Measurements from ENCODE around the gene NCAM1.

The NCAM1 gene

DNA sequence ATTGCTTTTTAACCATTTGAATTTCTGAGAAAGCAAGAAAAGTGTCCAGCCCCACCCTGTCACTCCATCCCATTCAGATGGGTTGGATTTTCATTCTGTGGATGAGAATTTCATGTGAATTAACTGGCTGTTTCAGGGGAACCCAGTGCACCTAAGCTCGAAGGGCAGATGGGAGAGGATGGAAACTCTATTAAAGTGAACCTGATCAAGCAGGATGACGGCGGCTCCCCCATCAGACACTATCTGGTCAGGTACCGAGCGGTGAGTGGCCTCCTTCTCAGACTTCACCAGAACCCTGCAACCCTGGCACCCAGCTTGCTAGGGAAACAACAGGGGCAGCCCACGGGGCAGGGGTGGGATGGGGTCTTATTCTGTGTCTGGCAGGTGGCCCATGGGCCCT, 294.5 kb downstream of the NCAM1 start:
- no peak for DNase-seq (ENCODE audit: low spot score)

DNA sequence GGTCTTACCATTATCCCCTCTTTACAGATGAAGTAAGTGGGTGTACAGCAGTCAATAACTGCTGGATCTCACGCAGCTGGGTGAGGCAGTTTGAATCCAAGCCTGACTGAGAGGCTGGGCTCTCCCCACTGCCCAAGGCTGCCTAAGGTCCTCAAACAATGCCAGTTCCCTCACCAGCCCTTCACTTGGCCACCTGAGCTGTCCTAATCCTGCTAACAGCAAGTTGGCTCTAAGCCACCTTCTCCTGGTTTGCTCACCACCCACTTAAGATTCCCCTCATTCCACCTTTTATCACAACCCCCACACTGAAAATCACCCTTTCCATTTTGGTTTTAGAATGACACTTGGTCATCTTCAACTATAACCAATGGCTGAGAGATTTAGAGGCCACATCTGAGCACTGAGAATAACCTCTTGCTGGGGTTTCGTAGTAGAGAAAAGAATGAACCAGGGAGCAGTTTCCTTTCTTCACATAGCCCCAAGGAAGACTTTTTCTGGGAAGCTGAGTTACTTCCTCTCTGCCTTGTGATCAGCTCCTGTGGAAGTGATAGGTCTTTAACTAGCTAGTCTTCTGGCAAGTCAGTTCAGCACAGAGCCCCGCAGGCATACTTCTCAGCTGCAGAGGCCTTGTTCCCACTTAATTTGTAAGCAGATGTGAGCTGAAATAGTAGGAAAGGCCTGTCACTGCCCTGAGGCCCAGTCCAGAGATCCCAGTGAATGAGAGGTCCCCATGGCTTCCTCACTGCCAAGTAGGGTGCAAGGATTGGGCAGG, 295.4 kb downstream of the NCAM1 start:
- no peak for DNase-seq (ENCODE audit: low spot score)

DNA sequence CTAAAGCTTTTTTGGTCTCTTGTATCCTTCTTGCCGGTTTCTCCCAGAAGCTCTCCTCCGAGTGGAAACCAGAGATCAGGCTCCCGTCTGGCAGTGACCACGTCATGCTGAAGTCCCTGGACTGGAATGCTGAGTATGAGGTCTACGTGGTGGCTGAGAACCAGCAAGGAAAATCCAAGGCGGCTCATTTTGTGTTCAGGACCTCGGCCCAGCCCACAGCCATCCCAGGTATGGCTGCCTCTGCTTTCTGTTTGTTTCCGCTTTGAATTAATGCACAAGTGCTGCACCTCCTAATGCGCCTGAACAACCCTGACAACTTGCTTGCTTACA, 298.8 kb downstream of the NCAM1 start:
- DNase-seq (ENCODE audit: low spot score) = no peak

DNA sequence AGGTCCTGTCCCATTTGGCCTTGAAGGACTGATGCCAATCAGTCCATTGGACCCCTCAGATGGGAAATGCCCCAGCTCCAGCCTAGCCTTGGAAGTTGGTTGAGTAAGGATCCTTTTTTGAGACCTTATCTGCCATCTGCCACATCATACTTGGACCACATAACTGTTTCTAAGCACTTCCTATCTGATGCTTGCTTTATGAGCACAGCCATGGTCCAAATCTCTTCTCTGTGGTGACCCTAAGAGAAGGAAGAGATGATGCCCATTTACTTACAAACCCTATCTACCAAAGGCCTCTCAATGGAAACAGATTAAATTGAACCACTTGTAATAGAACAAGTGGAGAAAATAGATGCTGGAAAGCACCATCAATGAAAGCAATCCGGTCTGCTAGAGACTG, 299.3 kb downstream of the NCAM1 start:
- DNase-seq (ENCODE audit: low spot score) = no peak

DNA sequence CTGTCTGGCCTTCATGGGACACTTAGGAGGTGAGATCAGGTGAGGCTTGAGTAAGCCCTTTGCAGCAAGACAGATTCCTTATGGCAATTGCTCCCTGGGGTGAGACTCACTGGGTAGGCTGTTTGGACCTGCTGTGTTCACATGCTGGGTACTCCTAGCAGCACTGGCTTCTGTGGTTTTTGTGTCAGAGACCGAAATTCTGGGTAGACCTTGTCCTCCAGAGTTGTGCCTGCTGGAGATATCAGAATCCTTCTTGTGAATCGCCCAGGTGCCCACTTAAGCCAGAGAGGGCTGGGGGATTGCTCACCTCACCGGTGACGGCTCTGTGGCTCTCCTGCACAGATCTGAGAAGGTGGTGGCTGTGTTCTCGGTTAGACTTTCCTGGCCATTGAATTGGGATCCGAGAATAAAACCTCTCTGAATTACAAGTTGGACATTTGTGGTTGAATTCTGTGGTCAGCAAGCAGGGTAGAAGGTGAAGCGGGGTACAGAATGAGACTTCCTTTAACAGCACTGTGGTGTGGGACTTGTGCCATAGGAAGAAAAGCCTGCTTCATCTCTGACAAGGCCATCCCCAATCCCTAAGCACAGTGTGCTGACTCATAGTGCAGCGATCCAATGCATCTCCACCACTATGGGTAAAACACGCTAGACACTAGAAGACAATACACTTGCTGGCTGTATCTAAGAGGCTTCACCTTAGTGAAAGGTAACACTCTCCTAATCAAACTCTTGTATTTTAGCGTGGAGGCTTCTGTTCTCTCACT, 300.7 kb downstream of the NCAM1 start:
- DNase-seq (ENCODE audit: low spot score) = no peak

- no peak for DNase-seq (ENCODE audit: low spot score)
Observed at GRCh38 chr11:113262594-113262993, 301.4 kb downstream of the NCAM1 start.

DNA sequence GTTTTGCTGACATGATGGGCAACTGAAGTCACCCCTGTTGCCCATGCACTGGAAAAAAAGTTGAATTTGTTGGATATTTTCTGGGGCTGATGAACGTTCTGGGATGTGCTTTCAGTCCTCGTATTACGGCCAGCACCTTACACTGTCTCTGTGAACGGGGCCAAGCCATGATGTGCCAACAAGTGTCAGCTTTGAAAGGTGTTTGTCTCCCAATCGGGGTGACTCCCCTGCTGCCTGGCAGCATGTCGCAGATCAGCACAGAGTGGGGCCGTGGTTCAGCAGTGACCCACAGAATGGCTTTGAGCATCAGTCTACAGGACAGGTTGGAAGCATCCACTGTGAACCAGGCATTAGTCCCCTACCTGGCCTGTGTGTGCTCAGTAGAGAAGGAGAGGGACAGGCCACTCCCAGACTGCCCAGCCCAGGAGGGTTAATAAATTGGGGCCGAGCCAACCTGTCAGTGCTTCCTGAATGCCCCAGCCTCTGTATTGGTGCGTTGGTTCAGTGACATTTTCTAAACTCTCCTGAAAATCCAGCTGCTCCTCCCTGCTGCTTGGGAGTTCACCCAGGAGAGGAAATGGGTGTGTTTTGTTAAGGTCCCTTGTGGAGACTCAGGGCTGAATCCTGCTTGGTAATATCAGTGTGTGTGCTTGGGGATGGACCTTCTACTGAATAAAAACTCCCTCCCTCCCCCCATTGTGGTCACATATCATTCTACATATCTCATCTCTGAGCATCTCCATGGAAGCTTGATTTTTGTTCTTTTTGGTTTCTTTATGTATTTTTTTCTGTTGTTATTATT, 302.4 kb downstream of the NCAM1 start:
- DNase-seq (ENCODE audit: low spot score) = no peak

DNA sequence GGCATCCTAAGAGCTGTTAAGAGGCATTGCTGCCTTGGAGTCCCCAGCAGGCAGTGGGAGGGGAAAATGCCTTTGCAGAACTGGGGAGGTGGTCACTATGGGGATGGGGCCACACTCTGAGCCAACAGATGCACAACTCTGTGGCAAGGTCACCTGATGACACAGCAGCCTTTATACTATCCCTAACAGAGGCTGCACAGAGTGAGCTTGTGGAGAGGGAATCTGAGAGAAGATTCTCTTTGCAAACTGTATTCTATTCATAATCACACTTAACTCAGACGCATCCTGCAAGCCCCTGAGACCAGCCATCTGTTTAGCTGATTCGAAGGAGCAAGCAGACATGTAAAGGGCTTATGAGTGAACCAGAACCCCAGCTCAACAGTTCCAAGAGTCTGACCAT, 304.1 kb downstream of the NCAM1 start:
- no peak for DNase-seq (ENCODE audit: low spot score)

DNA sequence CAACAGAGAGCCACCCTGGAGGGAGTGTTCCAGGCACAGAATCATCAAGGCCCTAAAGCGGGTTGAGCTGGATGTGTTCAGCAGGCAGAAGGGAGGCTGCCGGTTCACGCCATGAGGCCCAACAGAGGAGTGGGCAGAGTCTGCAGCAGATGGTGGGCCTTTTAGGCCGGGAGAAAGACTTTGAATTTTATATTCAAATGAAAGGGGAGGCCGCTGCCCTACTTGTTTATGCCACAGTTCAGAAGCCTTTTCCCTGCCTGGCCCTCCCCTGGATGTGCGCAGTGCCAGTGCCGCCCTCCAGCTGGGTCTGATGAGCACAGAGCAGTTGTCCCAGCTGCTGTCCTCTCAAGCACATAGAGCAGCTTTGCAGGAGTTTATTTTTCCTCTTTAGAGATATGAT, 306.3 kb downstream of the NCAM1 start:
- DNase-seq (ENCODE audit: low spot score) = no peak

DNA sequence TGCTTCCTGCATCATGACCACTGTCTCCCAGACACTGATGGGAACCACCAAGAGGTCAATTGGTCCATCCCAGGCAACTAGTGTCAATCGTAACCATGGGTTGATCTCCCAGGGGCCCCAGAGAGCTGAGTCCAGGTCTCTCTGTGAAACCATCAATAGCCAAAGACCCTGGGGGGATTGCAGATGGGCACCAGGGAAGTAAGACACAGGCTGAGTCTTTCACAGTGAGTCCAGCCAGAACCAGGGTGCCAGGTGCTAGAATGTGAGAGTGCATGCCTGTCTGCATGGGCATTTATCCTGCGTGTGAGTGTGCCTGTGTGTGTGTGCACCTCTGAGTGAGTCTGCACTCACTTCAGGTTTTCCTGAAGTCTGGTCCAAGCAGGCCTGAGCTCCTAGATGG, 307.9 kb downstream of the NCAM1 start:
- DNase-seq (ENCODE audit: low spot score) = no peak

DNA sequence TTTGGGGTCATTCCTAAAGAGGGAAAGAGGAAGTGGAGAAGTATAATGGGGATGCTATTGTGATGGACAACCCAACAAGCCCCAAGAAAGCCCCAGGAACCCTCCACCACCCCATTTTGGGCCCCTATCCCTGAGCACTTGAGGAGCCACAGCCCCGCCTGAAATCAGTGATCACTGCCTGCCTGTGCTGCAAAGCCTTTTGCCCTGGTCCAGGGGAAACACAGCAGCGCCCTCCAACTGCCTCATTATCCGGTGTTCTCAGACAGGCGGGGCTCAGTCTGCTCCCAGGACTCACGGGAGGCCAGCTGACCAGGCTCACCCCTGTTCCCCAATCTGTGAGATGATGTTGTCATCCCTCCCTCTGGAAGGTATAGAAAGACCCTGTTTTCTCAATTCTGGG, 308.4 kb downstream of the NCAM1 start:
- DNase-seq (ENCODE audit: low spot score) = no peak

DNA sequence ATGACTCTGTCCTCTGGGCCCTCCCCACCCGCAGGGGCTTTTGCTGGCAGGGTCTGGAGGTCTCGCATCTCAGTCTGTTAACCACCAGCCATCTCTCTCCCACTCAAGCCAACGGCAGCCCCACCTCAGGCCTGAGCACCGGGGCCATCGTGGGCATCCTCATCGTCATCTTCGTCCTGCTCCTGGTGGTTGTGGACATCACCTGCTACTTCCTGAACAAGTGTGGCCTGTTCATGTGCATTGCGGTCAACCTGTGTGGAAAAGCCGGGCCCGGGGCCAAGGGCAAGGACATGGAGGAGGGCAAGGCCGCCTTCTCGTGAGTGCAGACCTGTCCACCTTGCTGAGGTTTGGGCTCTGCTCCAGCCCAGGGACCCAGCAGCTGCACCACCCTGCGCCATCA, 308.9 kb downstream of the NCAM1 start:
- no peak for DNase-seq (ENCODE audit: low spot score)

GRCh38 chr11:113271551-113272245, 310.5 kb downstream of the NCAM1 start:
- DNase-seq (ENCODE audit: low spot score) = no peak

- no peak for DNase-seq (ENCODE audit: low spot score)
Observed at GRCh38 chr11:113272281-113272680, 311.1 kb downstream of the NCAM1 start.

DNA sequence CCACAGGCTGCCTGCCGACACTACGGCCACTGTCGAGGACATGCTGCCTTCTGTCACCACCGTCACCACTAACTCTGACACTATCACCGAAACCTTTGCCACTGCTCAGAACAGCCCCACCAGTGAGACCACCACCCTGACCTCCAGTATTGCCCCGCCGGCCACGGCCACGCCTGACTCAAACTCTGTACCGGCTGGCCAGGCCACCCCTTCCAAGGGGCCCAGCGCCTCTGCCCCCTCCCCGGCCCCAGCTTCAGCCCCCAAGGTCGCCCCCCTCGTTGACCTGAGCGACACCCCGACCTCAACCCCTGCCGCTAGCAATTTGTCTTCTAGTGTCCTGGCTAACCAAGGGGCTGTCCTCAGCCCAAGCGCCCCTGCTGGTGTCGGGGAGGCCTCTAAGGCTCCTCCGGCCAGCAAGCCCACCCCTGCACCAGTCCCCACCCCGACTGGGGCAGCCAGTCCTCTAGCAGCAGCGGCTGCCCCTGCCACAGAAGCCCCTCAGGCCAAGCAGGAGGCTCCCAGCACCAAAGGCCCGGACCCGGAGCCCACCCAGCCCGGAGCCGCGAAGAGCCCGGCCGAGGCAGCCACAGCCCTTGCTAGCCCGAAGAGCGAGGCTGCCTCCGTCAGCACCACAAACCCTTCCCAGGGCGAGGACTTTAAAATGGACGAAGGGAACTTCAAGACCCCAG, 311.9 kb downstream of the NCAM1 start:
- DNase-seq (ENCODE audit: low spot score) = no peak

GRCh38 chr11:113273720-113274119, 312.5 kb downstream of the NCAM1 start:
- DNase-seq (ENCODE audit: low spot score) = no peak

DNA sequence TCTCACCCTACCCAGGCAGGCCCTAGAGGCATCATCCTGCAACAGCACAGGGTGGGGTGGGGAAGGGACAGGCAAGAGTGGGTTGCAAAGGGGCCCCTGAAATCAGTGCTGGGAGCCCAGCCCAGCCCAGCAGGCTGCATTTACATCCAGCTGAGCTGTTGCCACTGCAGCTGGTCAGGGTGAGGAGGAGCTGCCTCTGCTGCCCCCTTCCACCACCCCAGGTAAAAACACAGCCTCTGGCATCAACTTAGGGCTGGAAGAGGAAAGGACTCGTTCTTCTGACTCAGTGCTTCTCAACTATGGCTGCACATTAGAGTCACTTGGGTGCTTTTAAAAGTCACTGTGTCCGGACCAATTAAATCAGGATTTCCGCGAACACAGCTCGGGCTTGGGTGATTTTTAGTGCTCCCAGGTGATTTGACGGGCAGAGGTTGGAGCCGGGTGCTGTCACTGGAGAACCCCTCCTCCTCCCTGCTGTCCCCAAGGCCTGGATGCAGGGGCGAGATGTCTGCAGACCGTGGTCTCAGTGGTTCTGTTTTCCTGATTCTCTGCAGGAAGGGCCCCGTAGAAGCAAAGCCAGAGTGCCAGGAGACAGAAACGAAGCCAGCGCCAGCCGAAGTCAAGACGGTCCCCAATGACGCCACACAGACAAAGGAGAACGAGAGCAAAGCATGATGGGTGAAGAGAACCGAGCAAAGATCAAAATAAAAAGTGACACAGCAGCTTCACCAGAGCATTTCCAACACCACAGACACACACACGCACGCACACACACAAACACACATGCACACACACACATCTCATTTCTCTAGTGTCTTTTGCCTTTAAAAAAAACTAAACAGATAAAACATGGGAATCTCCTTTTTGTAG, 313.7 kb downstream of the NCAM1 start:
- DNase-seq (ENCODE audit: low spot score) = no peak

- DNase-seq (ENCODE audit: low spot score) = no peak
Observed at GRCh38 chr11:113275602-113276001, 314.4 kb downstream of the NCAM1 start.

- DNase-seq (ENCODE audit: low spot score) = no peak
Observed at GRCh38 chr11:113276466-113276865, 315.2 kb downstream of the NCAM1 start.

DNA sequence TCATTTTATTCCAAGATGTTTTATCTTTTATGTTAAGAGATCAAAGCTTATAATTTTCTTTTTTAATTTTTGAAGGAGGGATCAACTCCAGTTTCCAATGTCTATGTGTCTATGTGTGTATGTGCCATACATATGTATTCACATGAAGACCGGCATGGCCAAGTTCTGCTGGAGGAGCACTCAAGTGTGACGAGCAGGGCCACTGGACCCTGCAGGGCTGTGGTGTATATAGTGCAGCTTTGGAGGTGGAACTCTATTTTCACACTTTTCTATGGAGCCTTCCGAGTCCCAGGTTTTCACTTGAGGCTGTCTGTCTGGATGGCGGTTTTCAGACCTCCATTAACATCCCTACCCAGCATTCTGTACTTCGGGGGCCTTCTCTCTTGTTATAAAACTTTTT, 316.7 kb downstream of the NCAM1 start:
- DNase-seq (ENCODE audit: low spot score) = no peak

DNA sequence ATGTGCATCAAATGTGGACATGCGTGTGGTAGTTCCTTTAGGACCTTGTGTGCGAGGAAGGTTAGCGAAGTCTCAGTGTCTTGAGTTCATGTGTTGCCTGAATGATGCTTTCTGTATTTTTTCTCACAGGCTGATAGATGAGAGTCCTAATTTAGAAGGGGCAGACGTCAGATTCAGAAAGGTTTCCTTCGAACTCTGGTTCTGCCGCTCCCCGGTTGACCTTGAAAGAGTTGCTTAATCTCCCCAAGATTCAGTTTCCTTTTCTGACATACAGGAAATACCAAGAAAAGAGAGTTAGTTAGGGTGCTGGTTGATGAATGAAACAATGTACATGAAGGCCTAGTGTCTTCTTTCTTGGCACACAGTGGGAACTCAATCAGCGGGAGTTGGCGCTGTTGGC, 317.3 kb downstream of the NCAM1 start:
- DNase-seq (ENCODE audit: low spot score) = no peak

All from hepatic stellate cell (primary cell).